A549 (cell line): ENCODE data around the gene BAZ1B. TPM values are rescaled to one million over a fixed set of nuclear protein-coding genes. Genes with fewer than 3 reads are reported as not detected.

Experiments
- ATAC-seq, 2 experiments: fragments of 200-7000 bp in 1 of 2; fragments of >200 bp in 1 of 2; cut with Nextera tagmentation in 1 of 2; cut with Tn5 transposase in 1 of 2; 3 replicates each; pipeline versions ENCODE4 v1.8.0 to v1.9.1; 2018 to 2020; ENCODE audit warnings: mild to moderate bottlenecking in 1 of 2, moderate library complexity in 1 of 2
- CTCF ChIA-PET: fragments of 300-600 bp; sonication (Branson Sonifier 250); formaldehyde crosslinking; extraction: SDS; loops from one replicate; lab custom pipeline; 2021; ENCODE audit warnings: antibody characterized with exemption, inconsistent platforms; lab: Yijun Ruan, JAX
- POLR2A ChIA-PET: fragments of 350-600 bp; formaldehyde crosslinking; extraction: SDS; loops from one replicate; lab custom pipeline; 2021; ENCODE audit warnings: antibody characterized with exemption, inconsistent platforms; lab: Yijun Ruan, JAX
- DNase-seq, 2 experiments: peaks; one replicate each; pipeline versions ENCODE4 v3.0.0 to v3.0.0-alpha.2; 2011 to 2016; ENCODE audit warnings: low read depth in 1 of 2, low spot score in 1 of 2
- FAIRE-seq: peaks from 2 replicates; lab custom pipeline; 2011; peaks lifted over from hg19 to GRCh38; lab: Jason Lieb, UNC
- H3K27ac ChIP-seq, 2 experiments: fragments of >200 bp; sonication (Bioruptor Twin); formaldehyde crosslinking; 3 replicates each; pipeline ENCODE4 v1.5.1; 2016 to 2017
- H3K4me1 ChIP-seq: fragments of >200 bp; sonication (Bioruptor Twin); formaldehyde crosslinking; 3 replicates; pipeline ENCODE4 v1.6.1; 2016
- H3K4me2 ChIP-seq: fragments of >200 bp; sonication (Bioruptor Twin); formaldehyde crosslinking; 3 replicates; pipeline ENCODE4 v1.6.1; 2016
- H3K4me3 ChIP-seq: fragments of >200 bp; sonication (Bioruptor Twin); formaldehyde crosslinking; 3 replicates; pipeline ENCODE4 v1.5.1; 2016
- H3K9me3 ChIP-seq: fragments of >200 bp; sonication (Bioruptor Twin); formaldehyde crosslinking; 3 replicates; pipeline ENCODE4 v1.6.1; 2016
- BCL3 ChIP-seq: fragments of >200 bp; sonication (Bioruptor Twin); formaldehyde crosslinking; IDR thresholded peaks from 3 replicates; pipeline ENCODE4 v1.6.1; 2016
- CBX2 ChIP-seq: fragments of 200-600 bp; sonication (generic); IDR thresholded peaks from 2 replicates; pipeline ENCODE4 v1.6.1; 2016; ENCODE audit warnings: low read depth, mild to moderate bottlenecking, borderline replicate concordance
- CEBPB ChIP-seq, 2 experiments: fragments of >200 bp in 1 of 2; sonication (Bioruptor Twin) in 1 of 2; formaldehyde crosslinking in 1 of 2; IDR thresholded peaks; 2 replicates each; pipeline ENCODE4 v1.6.1; 2012 to 2016
- CHD2 ChIP-seq: fragments of 150-350 bp; IDR thresholded peaks from 2 replicates; pipeline ENCODE4 v1.6.1; 2014; ENCODE audit warnings: low read length; ENCODE audit not compliant: partially characterized antibody
- CHD4 ChIP-seq: fragments of 200-600 bp; sonication (generic); IDR thresholded peaks from 2 replicates; pipeline ENCODE4 v1.6.1; 2016; ENCODE audit warnings: antibody characterized with exemption, mild to moderate bottlenecking, borderline replicate concordance
- CTCF ChIP-seq: fragments of >200 bp; sonication (Bioruptor Twin); formaldehyde crosslinking; IDR thresholded peaks from 3 replicates; pipeline ENCODE4 v1.5.1; 2016
- E2F6 ChIP-seq: IDR thresholded peaks from 2 replicates; pipeline ENCODE4 v1.6.1; 2012; ENCODE audit warnings: low read depth, borderline replicate concordance
- EP300 ChIP-seq, 2 experiments: fragments of >200 bp; sonication (Bioruptor Twin); formaldehyde crosslinking; IDR thresholded peaks; 2 replicates in 1 of 2; 3 replicates in 1 of 2; pipeline ENCODE4 v1.6.1; 2016 to 2017
- ESRRA ChIP-seq: fragments of 150-350 bp; IDR thresholded peaks from 2 replicates; pipeline ENCODE4 v1.6.1; 2014; ENCODE audit warnings: mild to moderate bottlenecking, low read length, borderline replicate concordance
- HEYL ChIP-seq: fragments of 250-450 bp; sonication (Bioruptor Pico); IDR thresholded peaks from 2 replicates; pipeline ENCODE4 v1.8.0; 2021; ENCODE audit warnings: mild to moderate bottlenecking, moderate library complexity
- HOXB5 ChIP-seq: fragments of 250-450 bp; sonication (Bioruptor Pico); IDR thresholded peaks from 2 replicates; pipeline ENCODE4 v1.5.0; 2020; ENCODE audit warnings: mild to moderate bottlenecking, moderate library complexity
- KDM5A ChIP-seq: fragments of 200-600 bp; sonication (generic); IDR thresholded peaks from 2 replicates; pipeline ENCODE4 v1.6.1; 2016; ENCODE audit warnings: antibody characterized with exemption, mild to moderate bottlenecking
- MAZ ChIP-seq: fragments of 150-350 bp; IDR thresholded peaks from 2 replicates; pipeline ENCODE4 v1.6.1; 2014; ENCODE audit warnings: antibody characterized with exemption, low read depth, low read length, borderline replicate concordance
- MYC ChIP-seq: IDR thresholded peaks from 2 replicates; pipeline ENCODE4 v1.6.1; 2012; ENCODE audit warnings: mild to moderate bottlenecking, inconsistent platforms, low read length, improper control_type of control experiment, borderline replicate concordance
- PBX3 ChIP-seq: IDR thresholded peaks from 2 replicates; pipeline ENCODE4 v1.6.1; 2012
- RARB ChIP-seq: fragments of 250-450 bp; sonication (Bioruptor Pico); IDR thresholded peaks from 2 replicates; pipeline ENCODE4 v1.8.0; 2021; ENCODE audit warnings: mild to moderate bottlenecking, moderate library complexity
- RNF2 ChIP-seq: fragments of 200-600 bp; sonication (generic); IDR thresholded peaks from 2 replicates; pipeline ENCODE4 v1.6.1; 2016; ENCODE audit warnings: low read depth, mild to moderate bottlenecking, antibody characterized with exemption, moderate library complexity, borderline replicate concordance
- SMC3 ChIP-seq: fragments of >200 bp; sonication (Bioruptor Twin); formaldehyde crosslinking; IDR thresholded peaks from 3 replicates; pipeline ENCODE4 v1.6.1; 2018; ENCODE audit warnings: inconsistent platforms
- TP53 ChIP-seq: fragments of 250-450 bp; sonication (Bioruptor Pico); IDR thresholded peaks from 2 replicates; pipeline ENCODE4 v1.5.0; 2021; ENCODE audit warnings: mild to moderate bottlenecking, moderate library complexity
- ZC3H11A ChIP-seq: fragments of 450-650 bp; IDR thresholded peaks from 2 replicates; pipeline ENCODE4 v1.6.1; 2014; ENCODE audit warnings: antibody characterized with exemption, mild to moderate bottlenecking
- ZFP36 ChIP-seq: fragments of 450-650 bp; IDR thresholded peaks from 2 replicates; pipeline ENCODE4 v1.6.1; 2014; ENCODE audit warnings: borderline replicate concordance; ENCODE audit not compliant: partially characterized antibody
- ZSCAN20 ChIP-seq: fragments of 250-450 bp; sonication (Bioruptor Pico); IDR thresholded peaks from 2 replicates; pipeline ENCODE4 v1.8.0; 2022; ENCODE audit warnings: mild to moderate bottlenecking, moderate library complexity
- WGBS: methylation state at CpG from one replicate; pipeline ENCODE4 v1.1.6; 2017; ENCODE audit errors: missing lambda C conversion rate; 5-methylcytosine and 5-hydroxymethylcytosine counted together
- polyA plus RNA-seq, 4 experiments: library from polyadenylated mRNA; depleted of rRNA in 3 of 4; stranded (reverse); fragments of >200 nt; fragmentation: RNase III in 1 of 4; extraction: RNeasy Plus Mini Kit Qiagen cat#74134 plus additional on column Dnase treatment in 1 of 4; gene quantifications; 2 replicates in 3 of 4; 3 replicates in 1 of 4; pipeline ENCODE4 v1.2.3, GENCODE V29; 2011 to 2017
- TF ChIP-seq, protein P1 (sequence below): fragments of 150-350 bp; IDR thresholded peaks from 2 replicates; pipeline ENCODE4 v1.6.1; 2014; ENCODE audit warnings: low read depth, mild to moderate bottlenecking, low read length
- TF ChIP-seq, protein P2 (sequence below): IDR thresholded peaks from 2 replicates; pipeline ENCODE4 v1.6.1; 2012
- TF ChIP-seq, protein P3 (sequence below): fragments of 200-600 bp; sonication (generic); IDR thresholded peaks from 2 replicates; pipeline ENCODE4 v1.6.1; 2016; ENCODE audit warnings: antibody characterized with exemption, mild to moderate bottlenecking, moderate library complexity

Gene BAZ1B
- polyA plus RNA-seq, 2 of the 4 experiments (the other 2 are of a cell fraction): 54.8 to 66.8 TPM

DNA sequence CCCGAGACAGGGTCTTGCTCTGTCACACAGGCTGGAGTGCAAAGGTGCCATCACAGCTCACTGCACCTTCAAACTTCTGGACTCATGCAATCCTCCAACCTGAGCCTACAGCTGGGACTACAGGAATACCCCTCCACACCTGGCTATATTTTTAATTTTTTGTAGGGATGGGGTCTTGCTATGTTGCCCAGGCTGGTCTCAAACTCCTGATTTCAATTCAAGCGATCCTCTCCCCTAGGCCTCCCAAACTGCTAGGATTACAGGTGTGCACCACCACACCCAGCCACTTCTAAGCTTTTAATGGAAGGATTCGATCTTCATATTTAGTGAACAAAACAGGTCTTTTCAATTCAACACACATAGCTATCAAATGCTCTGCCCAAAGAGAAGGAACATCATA lies 58.8 kb downstream of the BAZ1B start:
- H3K4me1 ChIP-seq: no peaks in the 10 kb centered on the region
- no peak for DNase-seq
- no peak overlapping the region for H3K4me2 ChIP-seq
- CTCF ChIA-PET: interaction anchor here (2.0 kb wide), 1 partner anchor 11 kb away, joined by 23 read pairs; no protein-coding TSS in a partner anchor
- ATAC-seq: no peak
- TF ChIP-seq, protein P1, sequence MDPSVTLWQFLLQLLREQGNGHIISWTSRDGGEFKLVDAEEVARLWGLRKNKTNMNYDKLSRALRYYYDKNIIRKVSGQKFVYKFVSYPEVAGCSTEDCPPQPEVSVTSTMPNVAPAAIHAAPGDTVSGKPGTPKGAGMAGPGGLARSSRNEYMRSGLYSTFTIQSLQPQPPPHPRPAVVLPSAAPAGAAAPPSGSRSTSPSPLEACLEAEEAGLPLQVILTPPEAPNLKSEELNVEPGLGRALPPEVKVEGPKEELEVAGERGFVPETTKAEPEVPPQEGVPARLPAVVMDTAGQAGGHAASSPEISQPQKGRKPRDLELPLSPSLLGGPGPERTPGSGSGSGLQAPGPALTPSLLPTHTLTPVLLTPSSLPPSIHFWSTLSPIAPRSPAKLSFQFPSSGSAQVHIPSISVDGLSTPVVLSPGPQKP: no peak
- TF ChIP-seq, protein P2, sequence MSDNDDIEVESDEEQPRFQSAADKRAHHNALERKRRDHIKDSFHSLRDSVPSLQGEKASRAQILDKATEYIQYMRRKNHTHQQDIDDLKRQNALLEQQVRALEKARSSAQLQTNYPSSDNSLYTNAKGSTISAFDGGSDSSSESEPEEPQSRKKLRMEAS: no peak
- TF ChIP-seq MAZ: no peak
- no peak for TF ChIP-seq CHD4
- no peak for TF ChIP-seq CTCF
- TF ChIP-seq EP300 (IDR thresholded peaks at IDR 0.05): no peak
- no peak for TF ChIP-seq RARB (CRISPR knock-in tag)
- TF ChIP-seq SMC3: no peak
- no peak for TF ChIP-seq RNF2
- no peak for TF ChIP-seq PBX3
- no peak for TF ChIP-seq ZC3H11A
- TF ChIP-seq BCL3: no peak
- TF ChIP-seq, protein P3, sequence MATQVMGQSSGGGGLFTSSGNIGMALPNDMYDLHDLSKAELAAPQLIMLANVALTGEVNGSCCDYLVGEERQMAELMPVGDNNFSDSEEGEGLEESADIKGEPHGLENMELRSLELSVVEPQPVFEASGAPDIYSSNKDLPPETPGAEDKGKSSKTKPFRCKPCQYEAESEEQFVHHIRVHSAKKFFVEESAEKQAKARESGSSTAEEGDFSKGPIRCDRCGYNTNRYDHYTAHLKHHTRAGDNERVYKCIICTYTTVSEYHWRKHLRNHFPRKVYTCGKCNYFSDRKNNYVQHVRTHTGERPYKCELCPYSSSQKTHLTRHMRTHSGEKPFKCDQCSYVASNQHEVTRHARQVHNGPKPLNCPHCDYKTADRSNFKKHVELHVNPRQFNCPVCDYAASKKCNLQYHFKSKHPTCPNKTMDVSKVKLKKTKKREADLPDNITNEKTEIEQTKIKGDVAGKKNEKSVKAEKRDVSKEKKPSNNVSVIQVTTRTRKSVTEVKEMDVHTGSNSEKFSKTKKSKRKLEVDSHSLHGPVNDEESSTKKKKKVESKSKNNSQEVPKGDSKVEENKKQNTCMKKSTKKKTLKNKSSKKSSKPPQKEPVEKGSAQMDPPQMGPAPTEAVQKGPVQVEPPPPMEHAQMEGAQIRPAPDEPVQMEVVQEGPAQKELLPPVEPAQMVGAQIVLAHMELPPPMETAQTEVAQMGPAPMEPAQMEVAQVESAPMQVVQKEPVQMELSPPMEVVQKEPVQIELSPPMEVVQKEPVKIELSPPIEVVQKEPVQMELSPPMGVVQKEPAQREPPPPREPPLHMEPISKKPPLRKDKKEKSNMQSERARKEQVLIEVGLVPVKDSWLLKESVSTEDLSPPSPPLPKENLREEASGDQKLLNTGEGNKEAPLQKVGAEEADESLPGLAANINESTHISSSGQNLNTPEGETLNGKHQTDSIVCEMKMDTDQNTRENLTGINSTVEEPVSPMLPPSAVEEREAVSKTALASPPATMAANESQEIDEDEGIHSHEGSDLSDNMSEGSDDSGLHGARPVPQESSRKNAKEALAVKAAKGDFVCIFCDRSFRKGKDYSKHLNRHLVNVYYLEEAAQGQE: no peak
- no peak for TF ChIP-seq HOXB5
- no peak for TF ChIP-seq KDM5A
- no peak for TF ChIP-seq TP53 (CRISPR knock-in tag)
- TF ChIP-seq, all 56 proteins: peak for 0
- Histone ChIP-seq H3K27ac (no peak overlapping the region), H3K4me3 (no peak overlapping the region), H3K9me3 (no peaks in the 10 kb centered on the region)
- POLR2A ChIA-PET: no interaction called here
- 93% methylated on average over 3 of the region's 3 CpGs for WGBS
- FAIRE-seq: no peak

GRCh38 chr7:73461782-73462285 lies 60.3 kb downstream of the BAZ1B start:
- FAIRE-seq: no peak
- no peak overlapping the region for H3K4me2 ChIP-seq
- no peak for ATAC-seq
- WGBS: 90% methylated on average over 3 of the region's 3 CpGs
- ChIA-PET POLR2A (no interaction called here), CTCF (interaction anchor here (0.6 to 2.5 kb wide), 4 partner anchors 10 to 20 kb away, joined by 3 to 23 read pairs (median 12); no protein-coding TSS in a partner anchor)
- DNase-seq: no peak
- H3K9me3 ChIP-seq: no peaks in the 10 kb centered on the region
- H3K4me1 ChIP-seq: no peaks in the 10 kb centered on the region
- no peak overlapping the region for H3K4me3 ChIP-seq
- no peak overlapping the region for H3K27ac ChIP-seq
- TF ChIP-seq ZFP36 (no peak), CBX2 (no peak), E2F6 (no peak), CEBPB (IDR thresholded peaks at IDR 0.05) (no peak), CTCF (no peak), HEYL (CRISPR knock-in tag) (no peak), ESRRA (no peak), MYC (no peak), CHD2 (no peak), ZSCAN20 (no peak)
